NT2/D1 (cell line): ENCODE data around the gene SH2D3C.

Experiments used
- SUZ12 ChIP-seq: IDR thresholded peaks from 2 replicates; pipeline ENCODE4 v1.6.1; 2011; ENCODE audit not compliant: insufficient read length, insufficient read depth; ENCODE audit errors: extremely low read depth
- YY1 ChIP-seq: IDR thresholded peaks from 2 replicates; pipeline ENCODE4 v1.6.1; 2011; ENCODE audit not compliant: insufficient read length, insufficient read depth
- ZNF274 ChIP-seq: IDR thresholded peaks from 2 replicates; pipeline ENCODE4 v1.6.1; 2011; ENCODE audit warnings: mild to moderate bottlenecking, low read depth, low read length

DNA sequence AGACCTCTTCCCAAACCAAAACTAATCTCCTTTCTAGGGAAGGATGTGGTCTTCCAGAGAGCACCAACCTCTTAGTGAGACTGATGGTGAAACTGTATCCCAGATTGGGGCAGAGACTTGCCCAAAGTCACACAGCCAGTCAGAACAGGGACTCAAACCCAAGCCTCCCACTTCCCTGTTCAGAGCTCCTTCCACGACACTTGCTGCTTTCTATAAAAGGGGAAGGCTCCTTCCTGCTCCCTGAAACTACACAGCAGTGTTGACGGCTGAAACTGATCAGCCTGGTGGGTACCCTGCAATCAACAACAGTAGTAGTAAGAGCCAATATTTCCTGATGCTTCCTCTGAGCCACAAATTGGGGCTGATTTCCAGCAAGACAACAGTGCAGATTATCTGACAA is 44.9 kb downstream of the SH2D3C start:
- TF ChIP-seq ZNF274 (no peak), SUZ12 (no peak), YY1 (no peak)
